ENCODE measurements around the gene CAMK2D.
"Not testable (repeated sequence)": the region's sequence is repeated elsewhere in the genome, so short reads cannot be mapped to it uniquely, and the experiment has no call there.

The CAMK2D gene

GRCh38 chr4:113761620-113762185 is at the start of gene CAMK2D:
CAMK2D (minus strand) TSS chr4:113761738; CDS start chr4:113761068, 670 bp downstream.
- peak; percentile 65 for TF ChIP-seq CTCF (conservative IDR thresholded peaks at IDR 0.05; ENCODE audit: low read depth, low read length)
- peak within 1 kb of the TSS; percentile 92 for H3K4me3 ChIP-seq (ENCODE audit: low read length)
- peak; percentile 62 for DNase-seq (ENCODE audit: low read depth)

- no peak for TF ChIP-seq CTCF (conservative IDR thresholded peaks at IDR 0.05; ENCODE audit: low read depth, low read length)
- DNase-seq (ENCODE audit: low read depth): no peak
- no peak overlapping the region for H3K4me3 ChIP-seq (ENCODE audit: low read length)
Measured at GRCh38 chr4:113810906-113811305, 49.4 kb upstream of the CAMK2D start.

GRCh38 chr4:113809311-113809710 is 47.8 kb upstream of the CAMK2D start:
- H3K4me3 ChIP-seq (ENCODE audit: low read length): no peak overlapping the region
- DNase-seq (ENCODE audit: low read depth): no peak
- no peak for TF ChIP-seq CTCF (conservative IDR thresholded peaks at IDR 0.05; ENCODE audit: low read depth, low read length)

- no peak for DNase-seq (ENCODE audit: low read depth)
- no peak overlapping the region for H3K4me3 ChIP-seq (ENCODE audit: low read length)
- TF ChIP-seq CTCF (conservative IDR thresholded peaks at IDR 0.05; ENCODE audit: low read depth, low read length): no peak
Measured at GRCh38 chr4:113806850-113807249, 45.3 kb upstream of the CAMK2D start.

GRCh38 chr4:113801882-113802281 is 40.3 kb upstream of the CAMK2D start:
- H3K4me3 ChIP-seq (ENCODE audit: low read length): no peak overlapping the region
- no peak for DNase-seq (ENCODE audit: low read depth)
- TF ChIP-seq CTCF (conservative IDR thresholded peaks at IDR 0.05; ENCODE audit: low read depth, low read length): no peak

- not testable (repeated sequence) for H3K4me3 ChIP-seq (ENCODE audit: low read length); DNase-seq (ENCODE audit: low read depth)
Measured at GRCh38 chr4:113796381-113796780, 34.8 kb upstream of the CAMK2D start.

GRCh38 chr4:113790478-113790877 is 28.9 kb upstream of the CAMK2D start:
- DNase-seq (ENCODE audit: low read depth): no peak
- TF ChIP-seq CTCF (conservative IDR thresholded peaks at IDR 0.05; ENCODE audit: low read depth, low read length): no peak
- no peak overlapping the region for H3K4me3 ChIP-seq (ENCODE audit: low read length)
